HG03460 (cell line): Measurements from ENCODE around the gene ACOT11.
"Not testable (repeated sequence)": the region's sequence is repeated elsewhere in the genome, so short reads cannot be mapped to it uniquely, and the experiment has no call there.

ENCODE experiments used
- ATAC-seq: cut with Tn5 transposase; IDR thresholded peaks from one replicate; pipeline ENCODE4 v1.9.1; 2021; ENCODE audit not compliant: unreplicated experiment

ACOT11 gene

DNA sequence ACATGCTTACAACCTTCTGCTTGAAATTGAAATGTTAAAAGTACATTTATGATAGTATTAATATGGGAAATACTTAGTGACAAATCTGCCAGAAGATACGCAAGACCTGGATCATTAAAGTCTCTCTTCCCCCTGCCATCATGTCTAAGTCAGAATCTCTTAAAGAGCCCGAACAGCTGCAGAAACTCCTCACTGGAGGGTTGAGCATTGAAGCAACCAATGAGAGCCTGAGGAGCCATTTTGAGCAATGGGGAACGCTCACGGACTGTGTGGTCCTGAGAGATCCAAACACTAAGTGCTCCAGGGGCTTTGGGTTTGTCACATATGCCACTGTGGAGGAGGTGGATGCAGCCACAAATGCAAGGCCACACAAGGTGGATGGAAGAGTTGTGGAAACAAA is 11.4 kb upstream of the ACOT11 start:
- ATAC-seq = not testable (repeated sequence)

- no peak for ATAC-seq
Observed at GRCh38 chr1:54537611-54538010, 10.4 kb upstream of the ACOT11 start.

DNA sequence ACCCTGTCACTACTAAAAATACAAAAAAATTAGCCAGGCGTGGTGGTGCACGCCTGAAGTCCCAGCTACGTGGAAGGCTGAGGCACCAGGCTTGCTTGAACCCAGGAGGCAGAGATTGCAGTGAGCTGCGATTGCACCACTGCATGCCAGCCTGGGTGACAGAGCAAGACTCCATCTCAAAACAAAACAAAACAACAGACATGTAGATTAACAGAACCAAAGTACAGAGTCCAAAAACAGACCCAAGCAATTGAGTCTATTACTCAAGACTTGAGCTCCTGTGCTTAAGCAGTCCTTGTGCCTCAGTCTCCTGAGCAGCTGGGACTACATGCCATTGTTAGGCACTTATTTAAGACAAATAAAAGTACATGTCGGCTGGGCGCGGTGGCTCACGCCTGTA is 9.5 kb upstream of the ACOT11 start:
- no peak for ATAC-seq

- no peak for ATAC-seq
Observed at GRCh38 chr1:54540582-54541295, 7.3 kb upstream of the ACOT11 start.

DNA sequence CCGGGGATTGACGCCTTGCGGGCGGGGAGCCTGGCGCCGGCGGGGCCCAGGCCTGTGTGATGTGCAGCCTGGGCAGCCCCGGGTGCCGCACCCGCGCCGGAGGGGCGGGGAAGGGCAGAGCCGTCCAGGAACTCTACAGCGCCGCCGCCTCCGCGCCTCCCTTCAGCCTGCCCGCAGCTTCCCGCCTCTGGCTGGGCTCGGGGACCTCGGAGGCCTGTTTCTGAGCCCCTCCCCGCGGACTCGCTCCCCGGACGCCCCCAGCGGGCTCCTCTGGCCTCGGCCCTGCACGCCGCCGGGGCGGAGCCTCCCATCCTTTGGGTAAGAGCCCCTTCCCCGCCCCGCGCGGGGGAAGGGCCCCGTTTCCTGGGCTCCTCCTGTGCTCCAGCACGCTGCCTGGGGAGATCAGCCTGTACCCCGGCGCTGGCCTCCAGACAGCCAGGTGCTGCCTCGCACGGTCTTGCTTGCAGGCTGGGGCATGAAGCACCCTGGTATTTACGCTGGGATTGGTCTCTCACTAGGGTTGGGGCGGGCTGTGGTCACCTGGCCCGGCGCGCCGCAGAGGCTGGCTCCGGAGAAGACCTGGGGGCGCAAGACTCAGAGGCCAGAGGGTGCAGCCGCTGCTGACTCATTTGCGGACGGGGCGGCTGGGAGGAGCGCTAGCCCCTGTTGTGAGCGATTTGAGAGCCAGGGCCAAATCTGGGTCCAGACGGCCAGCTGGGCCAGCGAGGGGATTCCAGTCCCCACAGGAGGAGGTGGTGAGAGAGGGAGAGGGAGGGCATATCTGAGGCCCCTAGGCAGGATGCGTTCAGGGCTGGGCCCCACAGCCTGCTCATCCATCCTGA is 5.7 kb upstream of the ACOT11 start:
- ATAC-seq = peak; percentile 55

GRCh38 chr1:54542962-54543539 is 5.0 kb upstream of the ACOT11 start:
- ATAC-seq = no peak

GRCh38 chr1:54543729-54544496 is 4.1 kb upstream of the ACOT11 start:
- ATAC-seq = no peak

- ATAC-seq = no peak
Observed at GRCh38 chr1:54545916-54546635, 2.0 kb upstream of the ACOT11 start.

DNA sequence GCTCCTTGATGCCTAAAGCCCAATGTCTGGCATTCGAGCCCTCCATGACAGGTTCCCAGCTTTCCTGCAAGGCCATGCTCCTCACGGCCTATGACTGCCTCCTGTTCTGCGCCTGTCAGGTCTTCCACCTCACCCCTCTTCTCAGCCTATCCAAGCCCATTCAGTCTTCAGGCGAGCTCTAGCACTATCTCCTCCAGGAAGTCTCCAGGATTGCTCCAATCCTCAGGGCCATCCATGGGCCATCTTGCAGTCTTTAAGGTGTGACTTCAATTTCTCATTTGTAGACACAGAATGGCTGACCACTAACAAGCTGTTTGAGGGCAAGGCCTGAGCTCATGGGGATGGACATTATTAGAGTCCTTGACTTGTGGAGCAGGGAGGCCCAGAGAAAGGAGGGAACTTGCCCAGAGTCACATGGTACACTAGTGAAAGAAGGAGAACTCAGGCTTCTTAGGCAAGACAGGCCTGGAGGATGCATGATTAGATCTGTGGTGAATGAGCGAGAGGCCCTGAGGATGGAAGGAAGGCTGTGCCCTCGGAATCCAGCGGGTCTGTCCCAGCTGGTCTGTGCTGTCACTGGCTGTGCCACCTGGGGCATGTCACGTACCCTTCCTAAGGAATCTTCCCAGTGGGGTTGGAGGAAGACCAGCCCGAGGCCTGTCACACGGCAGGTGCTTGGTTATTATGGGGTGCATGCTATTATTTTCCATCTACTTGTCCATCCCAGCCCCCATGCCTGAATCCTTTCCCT is 1.2 kb upstream of the ACOT11 start:
- ATAC-seq = no peak

DNA sequence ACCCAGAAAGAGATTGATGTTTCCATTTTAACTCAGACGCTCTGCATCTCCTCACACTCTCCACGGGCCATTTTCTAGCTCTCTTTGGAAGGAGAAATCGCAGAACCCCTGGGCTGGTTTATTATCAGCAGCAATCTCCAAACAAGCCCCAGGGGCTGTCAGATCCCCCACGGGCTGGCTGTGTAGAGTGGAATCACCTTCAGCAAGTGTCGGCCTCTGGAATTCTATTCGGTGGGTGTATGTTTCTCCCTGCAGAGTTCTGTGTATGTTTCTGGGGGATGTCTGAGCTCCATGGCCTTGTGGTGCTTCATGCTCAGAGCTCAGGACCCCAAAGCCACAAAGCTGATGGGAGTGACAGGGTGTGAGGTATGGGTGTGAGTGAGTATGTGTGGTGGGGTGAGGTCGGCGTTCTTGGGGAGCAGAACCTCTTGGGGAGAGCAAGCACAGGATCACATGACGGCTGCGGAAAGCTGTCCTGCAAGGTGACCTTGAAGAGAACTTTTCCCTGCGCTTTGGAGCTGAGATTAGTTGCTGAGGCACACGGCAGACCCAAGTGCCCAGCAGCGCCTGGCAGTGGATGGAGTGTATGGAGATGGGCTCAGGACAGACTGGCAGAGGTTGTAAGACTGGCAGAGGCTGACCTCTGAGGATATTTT is 489 bp downstream of the ACOT11 start:
- ATAC-seq = no peak

GRCh38 chr1:54549181-54549924 is 1.3 kb downstream of the ACOT11 start:
- ATAC-seq = no peak

- no peak for ATAC-seq
Observed at GRCh38 chr1:54551891-54552290, 3.9 kb downstream of the ACOT11 start.

DNA sequence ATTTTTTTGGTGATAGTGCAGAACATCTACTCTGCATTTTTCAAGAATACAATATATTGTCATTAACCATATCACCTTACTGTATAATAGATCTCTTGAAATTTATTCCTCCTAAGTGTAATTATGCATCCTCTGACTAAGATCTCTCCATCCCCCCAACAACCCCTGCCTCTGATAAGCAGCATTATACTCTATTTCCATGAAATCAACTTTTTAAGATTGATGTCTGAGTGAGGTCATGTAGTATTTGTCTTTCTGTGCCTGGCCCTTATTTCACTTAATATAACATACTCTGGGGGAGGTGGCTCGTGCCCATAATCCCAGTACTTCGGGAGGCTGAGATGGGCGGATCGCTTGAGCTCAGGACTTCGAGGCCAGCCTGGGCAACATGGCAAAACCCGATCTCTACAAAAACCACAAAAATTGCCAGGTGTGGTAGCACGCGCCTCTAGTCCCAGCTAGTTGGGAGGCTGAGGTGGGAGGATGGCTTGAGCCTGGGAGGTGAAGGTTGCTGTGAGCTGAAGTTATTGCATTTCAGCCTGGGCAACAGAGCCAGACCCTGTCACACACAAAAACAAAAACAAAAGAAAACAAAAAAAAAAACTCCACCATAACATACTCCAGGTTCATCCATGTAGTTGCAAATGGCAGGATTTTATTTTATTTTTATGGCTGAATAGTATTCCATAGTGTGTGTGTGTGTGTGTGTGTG is 5.7 kb downstream of the ACOT11 start:
- ATAC-seq = no peak

DNA sequence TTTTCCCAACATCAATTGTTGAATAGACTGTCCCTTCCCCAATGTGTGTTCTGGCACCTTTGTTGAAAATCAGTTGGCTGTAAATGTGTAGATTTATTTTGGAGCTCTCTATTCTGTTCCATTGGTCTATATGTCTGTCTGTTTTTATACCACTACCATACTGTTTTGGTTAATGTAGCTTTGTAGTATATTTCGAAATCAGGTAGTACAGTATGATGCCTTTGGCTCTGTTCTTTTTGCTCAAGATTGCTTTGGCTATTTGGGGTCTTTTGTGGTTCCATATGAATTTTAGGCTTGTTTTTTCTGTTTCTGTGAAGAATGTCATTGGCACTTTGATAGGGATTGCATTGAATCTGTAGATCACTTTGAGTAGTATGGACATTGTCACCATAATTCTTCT is 8.1 kb downstream of the ACOT11 start:
- no peak for ATAC-seq

DNA sequence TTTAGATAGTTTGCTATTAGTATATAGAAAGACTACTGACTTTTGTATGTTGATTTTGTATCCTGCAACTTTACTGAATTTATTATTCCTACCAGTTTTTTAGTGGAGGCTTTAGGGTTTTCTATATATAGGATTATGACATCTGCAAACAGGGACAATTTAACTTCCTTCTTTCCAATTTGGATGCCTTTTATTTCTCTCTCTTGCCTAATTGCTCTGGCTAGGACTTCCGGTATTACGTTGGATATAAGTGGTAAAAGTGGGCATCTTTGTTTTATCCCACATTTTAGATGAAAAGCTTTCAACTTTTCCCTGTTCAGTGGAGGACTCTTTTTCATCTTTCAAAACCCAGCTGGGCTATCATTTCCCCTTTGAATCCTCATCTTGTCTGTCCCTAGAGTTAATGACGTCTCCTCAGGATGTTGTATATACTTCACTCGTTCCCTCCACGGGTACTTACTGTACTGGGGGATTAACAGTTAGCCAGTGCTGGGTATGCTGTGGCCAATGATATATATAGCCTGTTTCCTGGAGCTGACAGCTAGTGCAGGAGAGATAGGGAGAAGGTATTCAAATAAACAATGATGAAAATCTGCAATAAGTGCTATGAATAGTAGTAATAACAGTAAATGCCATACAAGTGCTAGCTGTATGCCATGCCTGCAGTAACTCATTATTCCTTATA is 9.8 kb downstream of the ACOT11 start:
- no peak for ATAC-seq

DNA sequence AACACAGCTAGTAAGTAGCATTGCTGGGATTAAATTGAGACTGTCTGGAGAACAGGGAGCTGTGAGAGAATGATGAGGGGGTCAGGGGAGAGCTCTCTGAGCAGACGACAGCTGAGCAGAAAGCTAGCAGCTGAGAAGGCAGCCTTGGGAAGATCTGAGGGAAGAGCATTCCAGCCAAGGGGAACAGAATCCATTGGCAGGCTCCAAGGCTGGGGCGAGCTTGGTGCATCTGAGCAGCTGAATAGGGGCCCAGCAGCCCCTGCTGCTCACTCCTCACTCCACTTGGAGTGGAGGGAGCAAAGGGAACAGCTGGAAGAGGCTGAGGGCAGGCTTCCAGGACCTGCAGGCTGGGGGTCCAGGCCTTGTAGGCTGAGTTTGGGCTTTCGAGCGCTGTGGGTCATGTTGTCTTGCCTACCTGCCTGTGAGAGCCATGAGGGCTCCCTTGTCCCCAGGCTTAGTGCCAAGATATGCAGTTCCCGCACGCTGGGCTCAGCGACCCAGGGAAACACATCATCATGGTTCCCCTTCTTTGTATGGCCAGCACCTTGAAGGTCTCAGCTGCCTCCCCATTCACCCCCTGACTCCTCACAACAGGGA is 10.5 kb downstream of the ACOT11 start:
- ATAC-seq = no peak

- ATAC-seq = no peak
Observed at GRCh38 chr1:54559111-54559548, 11.1 kb downstream of the ACOT11 start.
